Naive thymus-derived CD4-positive, alpha-beta T cell (primary cell): Measurements from ENCODE around the gene MAP2K1. TPM values are rescaled to one million over a fixed set of nuclear protein-coding genes. Genes with fewer than 3 reads are reported as not detected.
A peak's percentile ranks its signal among the peaks of the same experiment; 100 is the strongest.
"Not testable (repeated sequence)": the region's sequence is repeated elsewhere in the genome, so short reads cannot be mapped to it uniquely, and the experiment has no call there.

Experiments
- ATAC-seq: fragments of 150-1000 bp; cut with Tn5 transposase; 2 replicates; pipeline ENCODE4 v1.10.0; 2021; ENCODE audit warnings: mild to moderate bottlenecking, moderate library complexity
- CTCF ChIA-PET: fragments of 350-600 bp; sonication (Branson Sonifier 250); formaldehyde crosslinking; loops from one replicate; lab custom pipeline; 2021; ENCODE audit warnings: antibody characterized with exemption; lab: Charles Lee
- POLR2A ChIA-PET: fragments of 350-600 bp; sonication (Branson Sonifier 250); formaldehyde crosslinking; loops from one replicate; lab custom pipeline; 2021; ENCODE audit warnings: antibody characterized with exemption, inconsistent platforms; lab: Charles Lee
- DNase-seq, 9 donors: peaks; one replicate each; pipeline versions ENCODE4 v3.0.0 to v3.0.0-alpha.2; 2020 to 2022; ENCODE audit warnings: mixed read lengths in 1 of 9
- H3K27ac ChIP-seq: one replicate; pipeline ENCODE4 v1.7.0; 2013; ENCODE audit warnings: mild to moderate bottlenecking, low read depth, low read length, moderate library complexity
- H3K27me3 ChIP-seq, 2 donors: one replicate each; pipeline ENCODE4 v1.7.0; 2013; ENCODE audit warnings: low read length in 2 of 2, mild to moderate bottlenecking in 2 of 2, moderate library complexity in 2 of 2; ENCODE audit not compliant: control insufficient read depth in 2 of 2, insufficient read depth in 2 of 2
- H3K36me3 ChIP-seq, 3 experiments: 1 replicate in 2 of 3; 2 replicates in 1 of 3; pipeline ENCODE4 v1.7.0; 2013; ENCODE audit warnings: low read length in 3 of 3, mild to moderate bottlenecking in 3 of 3, moderate library complexity in 1 of 3; ENCODE audit not compliant: insufficient read depth in 3 of 3, control insufficient read depth in 2 of 3
- H3K4me1 ChIP-seq, 2 donors: one replicate each; pipeline ENCODE4 v1.7.0; 2013; ENCODE audit warnings: low read length in 2 of 2, mild to moderate bottlenecking in 2 of 2, moderate library complexity in 1 of 2; ENCODE audit not compliant: control insufficient read depth in 2 of 2, insufficient read depth in 2 of 2
- H3K4me3 ChIP-seq: 2 replicates; pipeline ENCODE4 v1.7.0; 2013; ENCODE audit warnings: mild to moderate bottlenecking, low read length
- H3K9me3 ChIP-seq, 3 experiments: 1 replicate in 2 of 3; 2 replicates in 1 of 3; pipeline ENCODE4 v1.7.0; 2013; ENCODE audit warnings: low read length in 3 of 3; ENCODE audit not compliant: control insufficient read depth in 2 of 3
- H3K27ac Mint-ChIP-seq, 9 donors: one replicate each; pipeline ENCODE4 v1.8.0; 2020 to 2022; ENCODE audit warnings: mixed read lengths in 9 of 9, mild to moderate bottlenecking in 8 of 9, moderate library complexity in 5 of 9, inconsistent platforms in 2 of 9
- H3K27me3 Mint-ChIP-seq, 5 donors: one replicate each; pipeline ENCODE4 v1.8.0; 2021 to 2022; ENCODE audit warnings: mixed read lengths in 5 of 5, mild to moderate bottlenecking in 1 of 5
- H3K36me3 Mint-ChIP-seq, 5 donors: one replicate each; pipeline ENCODE4 v1.8.0; 2020 to 2022; ENCODE audit warnings: mixed read lengths in 5 of 5, mild to moderate bottlenecking in 3 of 5, inconsistent platforms in 1 of 5
- H3K4me1 Mint-ChIP-seq, 7 donors: one replicate each; pipeline ENCODE4 v1.8.0; 2020 to 2022; ENCODE audit warnings: mixed read lengths in 7 of 7, mild to moderate bottlenecking in 3 of 7, inconsistent platforms in 1 of 7
- H3K4me3 Mint-ChIP-seq, 10 donors: one replicate each; pipeline ENCODE4 v1.8.0; 2020 to 2022; ENCODE audit warnings: mild to moderate bottlenecking in 10 of 10, mixed read lengths in 10 of 10, moderate library complexity in 6 of 10, inconsistent platforms in 2 of 10
- H3K9me3 Mint-ChIP-seq, 11 donors: one replicate each; pipeline ENCODE4 v1.8.0; 2020 to 2022; ENCODE audit warnings: mixed read lengths in 11 of 11, mild to moderate bottlenecking in 4 of 11, inconsistent platforms in 1 of 11, moderate library complexity in 1 of 11
- intact Hi-C, 2 donors: fragments of 100-400 bp; cut with micrococcal nuclease; formaldehyde crosslinking; loops; one replicate each; pipeline ENCODE4 v1.15.1; 2023
- polyA plus RNA-seq, 2 donors: library from polyadenylated mRNA; unstranded; fragments of 300-500 nt; fragmentation: Illumina TruSeq; gene quantifications; one replicate each; pipeline ENCODE4 v1.2.3, GENCODE V29; 2021
- total RNA-seq, 6 experiments: library from RNA in 5 of 6; stranded (reverse) in 5 of 6; gene quantifications; 1 replicate in 5 of 6; 2 replicates in 1 of 6; pipeline ENCODE4 v1.2.3 and lab custom pipeline; 2021 to 2026

Gene MAP2K1
- total and polyA plus RNA-seq, 7 experiments from 2014 or later = 37.2 to 97.2 (median 46.9) TPM

- Histone ChIP-seq H3K9me3 (no peaks in the 10 kb centered on the region), H3K27ac (peak overlapping the region; percentile 46), H3K4me3 (peak overlapping the region; percentile 38), H3K36me3 (peaks cover 0 to 3% (median 0%) of the 10 kb centered on the region in 3 experiments), H3K27me3 (no peaks in the 10 kb centered on the region), H3K4me1 (peaks cover 58 to 70% of the 10 kb centered on the region in 2 donors)
- ATAC-seq (no peak), DNase-seq (no peak)
- Mint-ChIP-seq H3K4me1 (peaks cover 66 to 87% (median 77%) of the 10 kb centered on the region in 7 donors), H3K9me3 (peaks cover 0 to 1% (median 0%) of the 10 kb centered on the region in 11 donors), H3K36me3 (peaks cover 0 to 36% (median 8%) of the 10 kb centered on the region in 5 donors), H3K4me3 (peak overlapping the region; percentile 87 to 100 (median 92)), H3K27ac (peak overlapping the region; percentile 74 to 91 (median 84)), H3K27me3 (no peaks in the 10 kb centered on the region)
- intact Hi-C loops = loop anchor here in 1 of 2 donors (5.0 kb wide), 3 partner anchors 32 to 862 kb away; partner anchors contain the start of genes AAGAB and IQCH
- CTCF ChIA-PET = interaction anchor here (0.8 kb wide), 1 partner anchor 85 kb away, joined by 3 read pairs; no protein-coding TSS in a partner anchor
- POLR2A ChIA-PET = interaction anchor here (1.2 to 6.0 kb wide), 3 partner anchors 14 to 109 kb away, joined by 4 to 71 read pairs (median 5); partner anchors contain the start of gene SNAPC5
Measured at GRCh38 chr15:66389859-66390381, 3.2 kb downstream of the MAP2K1 start.

- Mint-ChIP-seq H3K4me3 (peak overlapping the region; percentile 87 to 100 (median 92)), H3K4me1 (peaks cover 71 to 89% (median 81%) of the 10 kb centered on the region in 7 donors), H3K36me3 (peaks cover 0 to 36% (median 8%) of the 10 kb centered on the region in 5 donors), H3K27ac (peak overlapping the region; percentile 74 to 91 (median 84)), H3K9me3 (peaks cover 0 to 1% (median 0%) of the 10 kb centered on the region in 11 donors), H3K27me3 (no peaks in the 10 kb centered on the region)
- H3K9me3 ChIP-seq = no peaks in the 10 kb centered on the region
- peaks cover 0 to 3% (median 0%) of the 10 kb centered on the region in 3 experiments for H3K36me3 ChIP-seq
- DNase-seq (peak in 2 of 9 donors; percentile 30 to 39), ATAC-seq (no peak)
- H3K4me3 ChIP-seq = peak overlapping the region; percentile 38
- ChIA-PET POLR2A (interaction anchor here (1.0 to 1.5 kb wide), 4 partner anchors 11 to 110 kb away, joined by 3 to 5 read pairs (median 4); no protein-coding TSS in a partner anchor), CTCF (interaction anchor here (0.8 to 1.2 kb wide), 3 partner anchors 14 to 1005 kb away, joined by 3 to 6 read pairs (median 3); partner anchors contain the start of gene SNAPC5)
- intact Hi-C loops = no loop called here
- no peaks in the 10 kb centered on the region for H3K27me3 ChIP-seq
- H3K27ac ChIP-seq = peak overlapping the region; percentile 46
- peaks cover 65 to 71% of the 10 kb centered on the region in 2 donors for H3K4me1 ChIP-seq
Measured at GRCh38 chr15:66390678-66391077, 4.0 kb downstream of the MAP2K1 start.

- H3K4me3 ChIP-seq, H3K9me3 Mint-ChIP-seq, ATAC-seq, H3K36me3 ChIP-seq, H3K27me3 ChIP-seq, H3K27me3 Mint-ChIP-seq, H3K9me3 ChIP-seq, intact Hi-C loops, DNase-seq: not testable (repeated sequence)
- H3K27ac Mint-ChIP-seq = peak overlapping the region; percentile 46 to 91 (median 84)
- POLR2A ChIA-PET = interaction anchor here (1.6 kb wide), 1 partner anchor 12 kb away, joined by 5 read pairs; no protein-coding TSS in a partner anchor
- CTCF ChIA-PET = interaction anchor here (0.6 to 1.4 kb wide), 2 partner anchors 79 to 112 kb away, joined by 3 to 4 read pairs; partner anchors contain the start of genes RPL4 and ZWILCH
- Histone ChIP-seq H3K4me1 (peaks cover 65 to 79% of the 10 kb centered on the region in 2 donors), H3K27ac (peak overlapping the region; percentile 35)
- H3K4me3 Mint-ChIP-seq = peak overlapping the region in 7 of 10 donors; percentile 16 to 68 (median 34)
- peaks cover 69 to 95% (median 87%) of the 10 kb centered on the region in 7 donors for H3K4me1 Mint-ChIP-seq
- H3K36me3 Mint-ChIP-seq = peaks cover 0 to 37% (median 6%) of the 10 kb centered on the region in 5 donors
Measured at GRCh38 chr15:66393037-66393436, 6.3 kb downstream of the MAP2K1 start.

- peaks cover 56 to 70% of the 10 kb centered on the region in 2 donors for H3K4me1 ChIP-seq
- POLR2A ChIA-PET = no interaction called here
Measured at GRCh38 chr15:66394472-66394871, 7.8 kb downstream of the MAP2K1 start.

GRCh38 chr15:66394915-66395314 is 8.2 kb downstream of the MAP2K1 start:
- Mint-ChIP-seq H3K27me3 (no peaks in the 10 kb centered on the region), H3K9me3 (no peaks in the 10 kb centered on the region), H3K4me1 (peaks cover 54 to 90% (median 78%) of the 10 kb centered on the region in 7 donors), H3K27ac (peak overlapping the region in 8 of 9 donors; percentile 20 to 91 (median 84)), H3K4me3 (peak overlapping the region in 5 of 10 donors; percentile 6 to 54 (median 51)), H3K36me3 (peaks cover 0 to 36% (median 8%) of the 10 kb centered on the region in 5 donors)
- Histone ChIP-seq H3K9me3 (no peaks in the 10 kb centered on the region), H3K4me3 (no peak overlapping the region), H3K27me3 (no peaks in the 10 kb centered on the region), H3K4me1 (peaks cover 52 to 66% of the 10 kb centered on the region in 2 donors), H3K36me3 (no peaks in the 10 kb centered on the region), H3K27ac (no peak overlapping the region)
- DNase-seq (no peak), ATAC-seq (no peak)
- intact Hi-C loops = no loop called here
- ChIA-PET POLR2A (no interaction called here), CTCF (no interaction called here)

More at GRCh38 chr15:66394472-66394871, 7.8 kb downstream of the MAP2K1 start:
- no peaks in the 10 kb centered on the region for H3K9me3 Mint-ChIP-seq
- no peak overlapping the region for H3K4me3 ChIP-seq
- CTCF ChIA-PET = interaction anchor here (0.8 kb wide), 1 partner anchor 23 kb away, joined by 3 read pairs; no protein-coding TSS in a partner anchor
- H3K36me3 ChIP-seq = no peaks in the 10 kb centered on the region
- no peak overlapping the region for H3K27ac ChIP-seq
- no peak for ATAC-seq
- intact Hi-C loops = no loop called here
- peaks cover 0 to 38% (median 8%) of the 10 kb centered on the region in 5 donors for H3K36me3 Mint-ChIP-seq
- peaks cover 59 to 91% (median 81%) of the 10 kb centered on the region in 7 donors for H3K4me1 Mint-ChIP-seq
- no peaks in the 10 kb centered on the region for H3K27me3 ChIP-seq
- no peak for DNase-seq
- H3K27me3 Mint-ChIP-seq = no peaks in the 10 kb centered on the region
- no peaks in the 10 kb centered on the region for H3K9me3 ChIP-seq
- H3K27ac Mint-ChIP-seq = peak overlapping the region in 8 of 9 donors; percentile 20 to 91 (median 84)
- peak overlapping the region in 8 of 10 donors; percentile 13 to 54 (median 30) for H3K4me3 Mint-ChIP-seq

- no peak for DNase-seq
- H3K27ac ChIP-seq = no peak overlapping the region
- Mint-ChIP-seq H3K4me1 (peaks cover 45 to 90% (median 77%) of the 10 kb centered on the region in 7 donors), H3K4me3 (no peak overlapping the region), H3K9me3 (peaks cover 0 to 2% (median 0%) of the 10 kb centered on the region in 11 donors), H3K36me3 (peaks cover 0 to 19% (median 8%) of the 10 kb centered on the region in 5 donors), H3K27ac (peak overlapping the region in 3 of 9 donors; percentile 15 to 84 (median 28)), H3K27me3 (no peaks in the 10 kb centered on the region)
- H3K27me3 ChIP-seq = no peaks in the 10 kb centered on the region
- no peak overlapping the region for H3K4me3 ChIP-seq
- H3K4me1 ChIP-seq = peaks cover 33 to 58% of the 10 kb centered on the region in 2 donors
- CTCF ChIA-PET = interaction anchor here (0.6 kb wide), 1 partner anchor 10 kb away, joined by 3 read pairs; no protein-coding TSS in a partner anchor
- H3K9me3 ChIP-seq = no peaks in the 10 kb centered on the region
- no peak for ATAC-seq
- H3K36me3 ChIP-seq = no peaks in the 10 kb centered on the region
- POLR2A ChIA-PET = no interaction called here
- intact Hi-C loops = no loop called here
Measured at GRCh38 chr15:66399276-66399675, 12.6 kb downstream of the MAP2K1 start.
